Keratinocyte (primary cell): ENCODE results near the gene SYTL1. TPM values are rescaled to one million over a fixed set of nuclear protein-coding genes. Genes with fewer than 3 reads are reported as not detected.

ENCODE experiments used
- DNase-seq: peaks from one replicate; pipeline ENCODE4 v3.0.0-alpha.2; 2011; ENCODE audit warnings: low read depth, missing footprints, low spot score
- FAIRE-seq: peaks from 2 replicates; lab custom pipeline; 2011; peaks lifted over from hg19 to GRCh38; lab: Jason Lieb, UNC
- H2AFZ ChIP-seq: 2 replicates; pipeline ENCODE4 v1.6.0; 2012; ENCODE audit warnings: low read length, control low read depth, inconsistent platforms; ENCODE audit not compliant: control insufficient read depth
- H3K27ac ChIP-seq: 2 replicates; pipeline ENCODE4 v1.5.1; 2011; ENCODE audit warnings: low read length; ENCODE audit not compliant: control insufficient read depth, insufficient read depth
- H3K27me3 ChIP-seq: 3 replicates; pipeline ENCODE4 v1.6.0; 2011; ENCODE audit warnings: low read length; ENCODE audit not compliant: control insufficient read depth, insufficient read depth; ENCODE audit errors: extremely low read depth
- H3K36me3 ChIP-seq, 2 experiments: 2 replicates in 1 of 2; 3 replicates in 1 of 2; pipeline ENCODE4 v1.5.1; 2011; ENCODE audit warnings: low read length in 2 of 2, mild to moderate bottlenecking in 1 of 2; ENCODE audit not compliant: control insufficient read depth in 2 of 2, insufficient read depth in 2 of 2; ENCODE audit errors: extremely low read depth in 1 of 2
- H3K4me1 ChIP-seq: 3 replicates; pipeline ENCODE4 v1.5.1; 2011; ENCODE audit warnings: low read length; ENCODE audit not compliant: control insufficient read depth, insufficient read depth; ENCODE audit errors: extremely low read depth
- H3K4me2 ChIP-seq: 3 replicates; pipeline ENCODE4 v1.6.0; 2011; ENCODE audit warnings: low read depth, low read length; ENCODE audit not compliant: control insufficient read depth, insufficient read depth; ENCODE audit errors: extremely low read depth
- H3K4me3 ChIP-seq, 3 experiments: fragments of 200-600 bp in 1 of 3; sonication (generic) in 1 of 3; 2 replicates in 2 of 3; 3 replicates in 1 of 3; pipeline ENCODE4 v1.5.1; 2011 to 2016; ENCODE audit warnings: low read length in 3 of 3, mild to moderate bottlenecking in 3 of 3, control low read depth in 2 of 3, inconsistent platforms in 1 of 3, low read depth in 1 of 3, mixed read lengths in 1 of 3, mixed run types in 1 of 3, moderate library complexity in 1 of 3; ENCODE audit not compliant: control insufficient read depth in 2 of 3, insufficient read depth in 2 of 3; ENCODE audit errors: extremely low read depth in 1 of 3
- H3K79me2 ChIP-seq: 2 replicates; pipeline ENCODE4 v1.6.0; 2012; ENCODE audit warnings: low read length; ENCODE audit not compliant: control insufficient read depth, insufficient read depth
- H3K9ac ChIP-seq: 3 replicates; pipeline ENCODE4 v1.6.0; 2011; ENCODE audit warnings: low read length; ENCODE audit not compliant: control insufficient read depth, insufficient read depth; ENCODE audit errors: extremely low read depth
- H3K9me1 ChIP-seq: 3 replicates; pipeline ENCODE4 v1.6.0; 2011; ENCODE audit warnings: low read length; ENCODE audit not compliant: control insufficient read depth, insufficient read depth; ENCODE audit errors: extremely low read depth
- H3K9me3 ChIP-seq: 2 replicates; pipeline ENCODE4 v1.5.1; 2012; ENCODE audit warnings: low read depth, low read length; ENCODE audit not compliant: control insufficient read depth
- H4K20me1 ChIP-seq: 3 replicates; pipeline ENCODE4 v1.6.0; 2011; ENCODE audit warnings: low read length; ENCODE audit not compliant: control insufficient read depth, insufficient read depth; ENCODE audit errors: extremely low read depth
- EZH2 ChIP-seq: IDR thresholded peaks from one replicate; pipeline ENCODE4 v1.6.1; 2012; ENCODE audit warnings: inconsistent platforms, mild to moderate bottlenecking, low read length, moderate library complexity
- dilution Hi-C: fragments of 300-500 bp; cut with MboI; formaldehyde crosslinking; loops from one replicate; pipeline ENCODE4 v1.7.0; 2020; ENCODE audit warnings: low sequenced_read_pairs; ENCODE audit not compliant: extremely low pct_ligation_motif_present
- polyA plus RNA-seq, 5 experiments: library from polyadenylated mRNA; depleted of rRNA in 3 of 5; stranded (reverse) in 3 of 5; stranded (forward) in 1 of 5; unstranded in 1 of 5; fragments of >200 nt; gene quantifications; 1 replicate in 1 of 5; 2 replicates in 3 of 5; 3 replicates in 1 of 5; pipeline versions ENCODE4 v1.2.1 to v1.2.3, GENCODE V29; 2011 to 2012; ENCODE audit warnings: missing spikeins in 2 of 5, low read depth in 1 of 5, low replicate concordance in 1 of 5
- TF ChIP-seq, protein P1 (sequence below), 3 experiments: IDR thresholded peaks in 1 of 3; conservative IDR thresholded peaks in 1 of 3; optimal IDR thresholded peaks in 1 of 3; 2 replicates in 2 of 3; 3 replicates in 1 of 3; pipeline versions ENCODE3 to v1.5.1; 2011; ENCODE audit warnings: low read length in 3 of 3, mild to moderate bottlenecking in 3 of 3, moderate library complexity in 2 of 3, control low read depth in 1 of 3, inconsistent platforms in 1 of 3; ENCODE audit not compliant: insufficient read depth in 2 of 3; ENCODE audit errors: extremely low read depth in 1 of 3

The SYTL1 gene
- polyA plus RNA-seq, 1 donor (not counting 4 experiments of a cell fraction or from before 2014, with no cell fraction given): 15.6 TPM

DNA sequence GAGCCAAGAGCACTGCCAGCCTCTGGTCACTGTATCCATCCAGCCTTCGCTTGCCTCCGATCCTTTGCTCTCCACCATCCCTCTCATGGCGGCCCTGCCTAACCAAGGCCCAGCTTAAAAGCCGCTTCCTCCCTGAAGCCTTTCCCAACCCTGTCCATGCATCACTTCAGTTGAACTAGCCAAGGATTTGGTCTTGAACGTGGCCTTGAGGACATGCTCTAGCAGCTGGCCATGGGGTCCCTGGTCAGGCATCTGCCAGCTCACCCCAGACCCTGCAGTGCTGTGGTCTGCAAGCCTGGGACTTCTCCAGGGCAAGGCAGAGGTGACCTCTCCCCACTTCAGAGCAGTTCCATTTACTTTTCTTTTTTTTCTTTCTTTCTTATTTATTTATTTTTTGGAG lies 5.1 kb upstream of the SYTL1 start:
- dilution Hi-C loops: no loop called here

DNA sequence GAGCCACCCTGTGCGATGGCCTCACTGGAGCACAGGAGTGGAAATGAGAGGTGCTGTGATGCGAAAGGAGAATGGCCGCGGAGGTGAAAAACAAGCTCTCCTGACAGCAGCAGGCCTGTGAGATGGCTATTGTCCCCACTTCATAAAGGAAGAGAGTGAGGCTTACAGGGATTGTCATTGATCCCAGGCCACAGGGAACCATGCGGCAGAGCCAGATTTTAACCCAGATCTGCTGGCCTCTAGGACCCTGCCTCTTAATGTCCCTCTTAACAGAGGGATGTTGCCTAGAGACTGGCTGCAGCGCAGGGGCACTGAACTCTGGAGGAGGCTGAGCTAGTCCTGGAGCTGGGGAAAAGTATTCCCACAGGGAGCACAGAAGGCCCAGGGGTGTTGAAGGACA lies 3.1 kb upstream of the SYTL1 start:
- FAIRE-seq (no peak), DNase-seq (no peak)
- H3K79me2 ChIP-seq: peaks cover 7% of the 10 kb centered on the region
- H3K36me3 ChIP-seq: peaks cover 13 to 20% of the 10 kb centered on the region in 2 experiments
- H3K27ac ChIP-seq: no peak overlapping the region
- TF ChIP-seq EZH2: no peak
- TF ChIP-seq, protein P1, sequence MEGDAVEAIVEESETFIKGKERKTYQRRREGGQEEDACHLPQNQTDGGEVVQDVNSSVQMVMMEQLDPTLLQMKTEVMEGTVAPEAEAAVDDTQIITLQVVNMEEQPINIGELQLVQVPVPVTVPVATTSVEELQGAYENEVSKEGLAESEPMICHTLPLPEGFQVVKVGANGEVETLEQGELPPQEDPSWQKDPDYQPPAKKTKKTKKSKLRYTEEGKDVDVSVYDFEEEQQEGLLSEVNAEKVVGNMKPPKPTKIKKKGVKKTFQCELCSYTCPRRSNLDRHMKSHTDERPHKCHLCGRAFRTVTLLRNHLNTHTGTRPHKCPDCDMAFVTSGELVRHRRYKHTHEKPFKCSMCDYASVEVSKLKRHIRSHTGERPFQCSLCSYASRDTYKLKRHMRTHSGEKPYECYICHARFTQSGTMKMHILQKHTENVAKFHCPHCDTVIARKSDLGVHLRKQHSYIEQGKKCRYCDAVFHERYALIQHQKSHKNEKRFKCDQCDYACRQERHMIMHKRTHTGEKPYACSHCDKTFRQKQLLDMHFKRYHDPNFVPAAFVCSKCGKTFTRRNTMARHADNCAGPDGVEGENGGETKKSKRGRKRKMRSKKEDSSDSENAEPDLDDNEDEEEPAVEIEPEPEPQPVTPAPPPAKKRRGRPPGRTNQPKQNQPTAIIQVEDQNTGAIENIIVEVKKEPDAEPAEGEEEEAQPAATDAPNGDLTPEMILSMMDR (optimal IDR thresholded peaks at IDR 0.05 in 1 of 3, IDR thresholded peaks at IDR 0.05 in 1 of 3, conservative IDR thresholded peaks at IDR 0.05 in 1 of 3; ENCODE audit: extremely low read depth in 1 of 3, insufficient read depth in 2 of 3, low read length in 3 of 3): no peak
- no peaks in the 10 kb centered on the region for H3K9me3 ChIP-seq
- no peaks in the 10 kb centered on the region for H3K27me3 ChIP-seq
- H4K20me1 ChIP-seq: no peaks in the 10 kb centered on the region
- no peak overlapping the region for H3K4me2 ChIP-seq
- no peaks in the 10 kb centered on the region for H3K9me1 ChIP-seq
- no peak overlapping the region for H2AFZ ChIP-seq
- dilution Hi-C loops: no loop called here
- H3K4me1 ChIP-seq: peaks cover 25% of the 10 kb centered on the region
- no peak overlapping the region for H3K4me3 ChIP-seq
- no peak overlapping the region for H3K9ac ChIP-seq

More for the DNA sequence above, 5.1 kb upstream of the SYTL1 start:
- no peak overlapping the region for H3K27ac ChIP-seq
- no peaks in the 10 kb centered on the region for H4K20me1 ChIP-seq
- no peak overlapping the region for H3K4me3 ChIP-seq
- peaks cover 31 to 37% of the 10 kb centered on the region in 2 experiments for H3K36me3 ChIP-seq
- no peak for TF ChIP-seq EZH2
- TF ChIP-seq, protein P1 (optimal IDR thresholded peaks at IDR 0.05 in 1 of 3, IDR thresholded peaks at IDR 0.05 in 1 of 3, conservative IDR thresholded peaks at IDR 0.05 in 1 of 3; ENCODE audit: extremely low read depth in 1 of 3, insufficient read depth in 2 of 3, low read length in 3 of 3): no peak
- H2AFZ ChIP-seq: no peak overlapping the region
- FAIRE-seq (no peak), DNase-seq (no peak)
- H3K27me3 ChIP-seq: no peaks in the 10 kb centered on the region
- peaks cover 12% of the 10 kb centered on the region for H3K4me1 ChIP-seq
- H3K9me3 ChIP-seq: no peaks in the 10 kb centered on the region
- no peaks in the 10 kb centered on the region for H3K79me2 ChIP-seq
- H3K9me1 ChIP-seq: no peaks in the 10 kb centered on the region
- H3K4me2 ChIP-seq: no peak overlapping the region
- no peak overlapping the region for H3K9ac ChIP-seq
